Stimulated activated CD8-positive, alpha-beta memory T cell treated with anti-CD3 and anti-CD28 coated beads, Interleukin-15, amount 100 ng/mL, for 4 hours (primary cell): ENCODE results near the gene NFAT5.
"Not testable (repeated sequence)": the region's sequence is repeated elsewhere in the genome, so short reads cannot be mapped to it uniquely, and the experiment has no call there.

Experiments
- DNase-seq, 2 donors: peaks; one replicate each; pipeline ENCODE4 v3.0.0-alpha.2; 2020; ENCODE audit warnings: low read depth in 2 of 2

The NFAT5 gene

DNA sequence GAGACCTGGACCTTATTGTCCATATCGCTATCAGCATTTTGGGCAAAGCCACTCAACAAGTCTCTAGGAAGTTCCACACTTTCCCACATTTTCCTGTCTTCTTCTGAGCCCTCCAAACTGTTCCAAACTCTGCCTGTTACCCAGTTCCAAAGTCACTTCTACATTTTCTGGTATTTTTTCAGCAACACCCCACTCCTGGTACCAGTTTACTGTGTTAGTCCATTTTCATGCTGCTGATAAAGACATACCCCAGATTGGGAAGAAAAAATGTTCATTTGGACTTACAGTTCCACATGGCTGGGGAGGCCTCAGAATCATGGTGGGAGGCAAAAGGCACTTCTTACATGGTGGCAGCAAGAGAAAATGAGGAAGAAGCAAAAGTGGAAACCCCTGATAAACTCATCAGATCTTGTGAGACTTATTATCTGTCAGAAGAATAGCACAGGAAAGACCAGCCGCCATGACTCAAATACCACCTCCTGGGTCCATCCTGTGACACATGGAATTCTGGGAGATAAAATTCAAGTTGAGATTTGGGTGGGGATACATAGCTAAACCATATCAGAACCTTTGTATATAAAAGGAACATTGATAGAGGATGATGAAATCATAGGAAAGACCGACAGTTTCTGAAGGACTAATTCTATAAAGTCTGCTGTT is 71.6 kb downstream of the NFAT5 start:
- not testable (repeated sequence) for DNase-seq

DNA sequence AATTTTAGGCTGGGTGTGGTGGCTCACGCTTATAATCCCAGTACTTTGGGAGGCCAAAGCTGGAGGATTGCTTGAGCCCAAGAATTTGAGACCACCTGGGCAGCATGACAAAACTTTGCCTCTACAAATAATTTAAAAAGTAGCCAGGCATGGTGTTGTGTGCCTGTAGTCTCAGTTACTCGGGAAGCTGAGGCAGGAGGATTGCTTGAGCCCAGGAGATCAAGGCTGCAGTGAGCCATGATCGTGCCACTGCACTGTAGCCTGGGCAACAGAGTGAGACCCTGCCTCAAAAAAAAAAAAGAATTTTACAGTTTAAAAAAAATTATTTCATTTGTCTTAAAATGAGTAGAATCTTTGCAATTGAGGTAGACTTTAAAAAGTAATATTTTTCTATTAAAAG is 78.2 kb downstream of the NFAT5 start:
- not testable (repeated sequence) for DNase-seq

DNA sequence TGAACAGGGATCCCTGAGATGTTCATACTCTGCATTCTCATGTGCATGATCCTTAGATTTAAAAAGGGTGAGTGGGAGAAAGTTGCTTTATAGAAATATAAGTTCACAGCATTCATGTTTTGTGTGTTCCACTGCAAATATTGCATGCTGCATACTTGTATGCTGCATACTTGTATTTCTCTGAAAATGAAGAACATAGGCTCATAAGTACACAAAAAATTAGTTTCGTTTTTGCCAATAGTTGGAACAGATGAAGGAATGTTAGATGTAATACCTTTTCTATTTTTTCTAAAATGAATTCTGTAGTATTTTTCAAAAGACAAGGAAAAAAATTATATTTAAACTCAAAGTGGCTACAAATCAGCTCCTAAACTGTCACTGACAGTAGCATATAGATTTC is 79.0 kb downstream of the NFAT5 start:
- DNase-seq, result no peak

DNA sequence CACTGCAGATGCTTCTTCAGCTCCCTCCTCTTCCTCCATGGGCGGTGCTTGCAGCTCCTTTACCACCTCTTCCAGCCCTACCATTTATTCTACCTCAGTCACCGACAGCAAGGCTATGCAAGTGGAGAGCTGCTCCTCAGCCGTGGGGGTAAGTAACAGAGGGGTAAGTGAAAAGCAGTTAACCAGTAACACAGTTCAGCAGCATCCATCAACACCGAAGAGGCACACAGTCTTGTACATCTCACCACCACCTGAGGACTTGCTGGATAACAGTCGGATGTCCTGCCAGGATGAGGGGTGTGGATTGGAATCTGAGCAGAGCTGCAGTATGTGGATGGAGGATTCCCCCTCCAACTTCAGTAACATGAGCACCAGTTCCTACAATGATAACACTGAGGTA is 81.3 kb downstream of the NFAT5 start:
- DNase-seq, result no peak

DNA sequence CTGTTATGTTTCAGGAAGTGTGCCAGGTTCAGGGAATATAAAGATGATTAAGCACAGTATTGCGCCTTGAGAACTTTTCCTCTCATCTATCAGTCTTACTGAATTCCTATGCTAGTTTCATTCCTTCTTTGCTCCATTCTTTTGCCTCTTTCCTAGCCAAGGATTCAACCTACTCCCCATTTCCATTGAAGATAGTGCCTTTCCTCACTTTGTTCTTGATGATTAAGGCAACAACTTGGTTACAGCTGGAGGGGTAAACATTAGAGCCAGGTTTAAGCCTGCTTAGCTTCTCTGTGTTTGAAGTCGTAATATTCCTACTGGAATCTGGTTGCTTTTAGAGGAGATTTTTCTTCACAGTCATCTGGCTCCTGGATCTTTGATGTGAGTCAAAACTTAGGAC is 85.5 kb downstream of the NFAT5 start:
- DNase-seq, result no peak

DNA sequence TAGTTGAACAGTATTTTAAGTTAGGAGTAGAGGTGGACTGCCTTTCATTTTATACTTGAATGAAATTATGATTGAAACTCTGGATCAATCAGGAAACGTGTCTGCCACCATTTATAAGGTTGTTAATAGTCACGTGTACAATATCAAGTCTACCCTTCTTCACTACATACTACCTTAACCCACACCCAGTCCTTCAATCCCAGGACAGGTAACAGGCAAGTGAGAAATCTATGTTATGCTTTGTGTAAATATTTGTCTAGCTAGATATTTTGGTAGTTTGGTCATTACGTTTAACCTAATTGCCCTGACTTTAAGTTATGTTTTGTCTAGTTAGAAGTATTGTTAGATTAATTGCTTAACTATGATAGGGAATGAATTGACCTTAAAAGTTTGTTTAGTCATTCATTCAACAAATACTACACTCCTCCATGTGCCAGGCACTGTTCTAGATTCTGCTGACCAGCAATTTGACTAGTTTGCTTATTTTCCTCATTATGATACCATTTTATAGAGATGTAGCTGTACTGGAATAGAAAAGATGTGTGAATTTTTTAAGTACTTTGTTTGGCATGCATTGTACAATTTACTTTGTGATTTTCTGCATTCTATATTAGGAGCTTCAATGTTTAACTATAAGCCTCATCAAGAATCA is 88.6 kb downstream of the NFAT5 start:
- no peak for DNase-seq

DNA sequence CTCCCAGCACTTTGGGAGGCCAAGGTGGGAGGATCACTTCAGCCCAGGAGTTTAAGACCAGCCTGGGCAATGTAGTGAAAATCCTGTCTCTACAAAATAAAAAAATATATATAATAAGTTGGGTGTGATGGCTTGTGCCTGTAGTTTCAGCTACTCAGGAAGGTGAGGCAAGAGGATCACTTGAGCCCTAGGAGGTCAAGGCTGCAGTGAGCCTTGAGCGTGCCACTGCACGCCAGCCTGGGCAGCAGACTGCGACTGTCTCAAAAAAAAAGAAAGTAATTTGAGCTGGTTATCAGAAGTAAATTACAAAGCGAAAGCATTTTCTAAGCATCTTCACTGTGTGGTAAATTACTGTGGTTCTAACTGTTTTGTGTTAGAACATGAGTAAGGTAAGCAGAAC is 94.4 kb downstream of the NFAT5 start:
- no peak for DNase-seq

DNA sequence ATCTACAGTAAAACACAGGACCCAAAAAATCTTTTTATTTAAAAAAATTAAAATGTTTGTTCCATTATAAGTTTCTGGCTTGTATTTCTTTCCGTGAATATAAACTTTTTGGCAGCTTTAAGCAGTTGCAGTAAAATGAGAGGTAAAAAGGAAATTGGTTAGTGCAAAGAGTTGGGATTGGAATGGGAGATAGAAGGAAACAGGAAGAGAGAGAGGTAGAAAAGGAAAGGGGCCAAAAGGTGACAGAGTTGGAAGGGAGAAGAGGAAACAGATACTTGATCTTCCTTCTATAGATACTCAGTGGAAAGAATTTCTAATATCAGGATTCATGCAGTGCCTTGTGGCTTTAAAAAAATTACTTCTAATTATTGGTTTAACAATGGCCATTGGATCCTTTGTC is 97.1 kb downstream of the NFAT5 start:
- DNase-seq, result no peak

DNA sequence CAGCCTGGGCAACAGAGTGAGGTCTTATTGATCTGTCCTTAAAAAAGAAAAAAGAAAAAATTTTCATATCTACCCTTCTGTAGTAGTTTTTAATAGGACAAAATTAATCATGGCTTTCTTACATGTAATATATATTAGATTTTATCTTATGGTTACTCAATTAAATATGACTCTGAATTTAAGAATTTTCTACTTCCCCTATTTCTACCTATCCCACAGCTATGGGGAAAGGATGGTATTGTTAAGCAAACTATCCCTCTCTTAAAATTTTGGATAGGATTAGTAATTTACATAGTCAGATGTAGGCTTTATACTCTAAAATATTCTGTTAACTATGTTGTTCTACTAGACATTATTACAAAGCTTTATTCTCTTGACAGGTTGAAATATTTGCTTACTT is 98.1 kb downstream of the NFAT5 start:
- no peak for DNase-seq

DNA sequence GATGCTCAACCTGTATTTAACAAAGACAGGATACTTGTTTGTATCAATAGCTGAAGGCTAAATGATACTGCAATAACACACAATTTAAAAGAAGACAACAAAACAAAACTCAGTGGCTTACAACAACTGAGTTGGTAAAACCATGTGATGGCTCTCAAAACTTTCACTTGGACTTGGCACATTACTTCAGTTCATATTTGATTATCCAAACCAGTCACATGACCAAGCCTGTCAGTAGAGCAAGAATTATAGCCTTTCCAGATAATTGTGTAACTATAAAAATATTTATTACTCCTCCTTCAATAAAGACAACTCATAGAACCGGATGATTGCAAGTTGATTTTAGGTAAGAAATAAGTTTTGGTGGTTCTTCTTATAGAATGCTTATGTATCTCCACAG is 103.8 kb downstream of the NFAT5 start:
- no peak for DNase-seq

DNA sequence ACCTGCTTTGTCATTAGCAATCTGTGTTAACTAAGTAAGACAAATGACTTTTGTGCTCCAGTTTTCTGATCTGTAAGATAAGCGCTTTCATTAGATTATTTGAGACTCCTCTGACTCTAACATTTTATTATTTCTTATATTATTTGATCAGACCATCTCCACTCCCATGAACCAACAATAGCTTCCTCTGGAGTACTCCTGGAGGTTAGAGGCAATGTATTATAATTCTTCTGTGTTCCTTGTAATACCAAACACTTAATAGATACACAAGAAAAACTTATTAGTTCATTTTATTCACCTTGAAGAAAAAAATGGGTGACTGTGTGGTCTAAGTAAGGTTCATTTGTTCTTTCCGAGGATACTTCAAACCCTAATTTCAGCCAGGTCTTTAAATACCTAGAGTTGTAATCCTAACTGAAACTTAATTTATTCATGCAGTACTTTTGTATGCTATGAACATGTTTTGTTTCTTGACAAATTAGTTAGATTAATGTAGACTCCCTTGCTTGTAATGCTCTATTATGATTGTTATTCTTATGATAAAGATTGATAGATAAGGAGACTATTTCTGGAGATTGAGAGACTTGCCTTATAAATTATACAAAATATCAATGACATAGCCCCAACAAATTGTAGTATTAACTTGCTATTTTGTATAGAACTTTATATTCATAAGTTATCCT is 106.7 kb downstream of the NFAT5 start:
- no peak for DNase-seq

DNA sequence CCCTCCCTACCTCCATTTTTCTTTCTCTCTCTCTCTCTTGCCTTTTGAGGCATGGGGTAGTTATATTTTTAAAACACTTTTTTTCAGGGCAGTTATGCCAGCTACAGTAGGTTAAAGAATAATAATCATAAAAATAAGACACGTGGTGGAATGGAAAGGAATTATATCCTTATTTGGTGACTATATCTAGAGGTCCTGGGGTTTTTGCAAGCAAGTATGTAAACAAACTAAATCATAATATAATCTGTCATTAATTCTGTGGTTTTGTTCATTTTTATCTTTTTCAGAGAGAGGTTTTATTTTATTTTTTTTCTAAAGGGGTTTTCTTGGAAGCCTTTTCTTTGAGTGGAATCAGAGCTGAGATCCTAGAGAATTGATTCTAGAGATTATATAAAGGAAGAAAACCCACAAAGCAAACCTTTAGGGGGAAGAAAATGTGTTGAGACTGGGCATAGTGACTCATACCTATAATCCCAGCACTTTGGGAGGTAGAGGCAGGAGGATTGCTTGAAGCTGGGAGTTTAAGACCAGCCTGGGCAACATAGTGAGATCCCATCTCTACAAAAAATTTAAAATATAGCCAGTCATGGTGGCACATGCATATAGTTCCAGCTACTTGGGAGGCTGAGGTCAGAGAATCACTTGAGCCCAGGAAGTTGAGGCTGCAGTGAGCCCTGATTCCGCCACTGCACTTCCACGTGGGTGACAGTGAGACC is 107.4 kb downstream of the NFAT5 start:
- DNase-seq, result no peak

DNA sequence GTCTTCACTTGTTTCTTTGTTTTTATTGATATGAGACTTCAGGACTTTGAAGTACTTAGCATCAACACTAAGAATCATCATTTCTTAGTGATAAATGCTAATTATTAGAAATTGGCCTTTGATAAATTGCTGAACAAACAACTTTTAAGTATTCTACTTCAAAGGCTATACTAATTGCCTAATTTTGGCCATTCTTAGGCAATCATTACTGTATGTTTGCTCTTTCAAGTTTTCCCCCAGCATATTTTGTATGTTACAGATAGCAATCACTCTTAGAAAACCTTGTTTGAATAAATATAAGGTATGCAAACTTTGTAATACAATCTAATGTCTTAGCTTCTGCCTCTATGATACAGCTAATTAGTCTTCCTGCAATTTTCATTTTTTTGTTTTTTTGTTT is 114.6 kb downstream of the NFAT5 start:
- no peak for DNase-seq

DNA sequence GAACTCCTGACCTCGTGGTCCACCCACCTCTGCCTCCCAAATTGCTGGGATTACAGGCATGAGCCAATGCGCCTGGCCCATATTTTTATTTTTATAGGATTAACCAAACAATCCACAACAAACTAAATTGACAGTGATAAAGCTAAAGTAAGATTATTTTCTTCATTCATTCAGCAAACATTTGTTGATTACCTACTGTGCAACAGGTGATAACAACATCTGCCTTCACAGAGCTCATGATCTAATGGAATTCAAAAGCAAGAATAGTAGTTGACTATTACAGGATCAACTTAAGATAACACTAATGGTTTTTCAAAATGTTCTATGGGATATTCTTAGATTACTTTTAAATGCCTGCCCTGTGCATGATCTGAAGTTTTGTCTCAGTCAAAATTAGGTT is 122.8 kb downstream of the NFAT5 start:
- DNase-seq, result no peak

DNA sequence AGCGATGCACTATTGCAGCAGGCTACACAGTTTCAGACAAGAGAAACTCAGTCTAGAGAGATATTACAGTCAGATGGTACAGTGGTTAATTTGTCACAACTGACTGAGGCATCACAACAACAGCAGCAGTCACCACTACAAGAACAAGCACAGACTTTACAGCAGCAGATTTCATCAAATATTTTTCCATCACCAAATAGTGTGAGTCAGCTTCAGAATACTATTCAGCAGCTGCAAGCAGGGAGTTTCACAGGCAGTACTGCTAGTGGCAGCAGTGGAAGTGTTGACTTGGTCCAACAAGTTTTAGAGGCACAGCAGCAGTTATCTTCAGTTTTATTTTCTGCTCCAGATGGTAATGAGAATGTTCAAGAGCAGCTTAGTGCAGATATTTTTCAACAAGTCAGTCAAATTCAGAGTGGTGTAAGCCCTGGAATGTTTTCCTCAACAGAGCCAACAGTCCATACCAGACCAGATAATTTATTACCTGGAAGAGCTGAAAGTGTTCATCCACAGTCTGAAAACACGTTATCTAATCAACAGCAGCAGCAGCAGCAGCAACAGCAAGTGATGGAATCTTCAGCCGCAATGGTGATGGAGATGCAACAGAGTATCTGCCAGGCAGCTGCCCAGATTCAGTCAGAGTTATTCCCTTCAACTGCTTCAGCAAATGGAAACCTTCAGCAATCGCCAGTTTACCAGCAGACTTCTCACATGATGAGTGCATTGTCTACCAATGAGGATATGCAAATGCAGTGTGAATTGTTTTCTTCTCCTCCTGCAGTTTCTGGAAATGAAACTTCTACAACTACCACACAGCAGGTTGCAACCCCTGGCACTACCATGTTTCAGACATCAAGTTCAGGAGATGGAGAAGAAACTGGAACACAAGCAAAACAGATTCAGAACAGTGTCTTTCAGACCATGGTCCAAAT is 126.5 kb downstream of the NFAT5 start:
- DNase-seq, result no peak

DNA sequence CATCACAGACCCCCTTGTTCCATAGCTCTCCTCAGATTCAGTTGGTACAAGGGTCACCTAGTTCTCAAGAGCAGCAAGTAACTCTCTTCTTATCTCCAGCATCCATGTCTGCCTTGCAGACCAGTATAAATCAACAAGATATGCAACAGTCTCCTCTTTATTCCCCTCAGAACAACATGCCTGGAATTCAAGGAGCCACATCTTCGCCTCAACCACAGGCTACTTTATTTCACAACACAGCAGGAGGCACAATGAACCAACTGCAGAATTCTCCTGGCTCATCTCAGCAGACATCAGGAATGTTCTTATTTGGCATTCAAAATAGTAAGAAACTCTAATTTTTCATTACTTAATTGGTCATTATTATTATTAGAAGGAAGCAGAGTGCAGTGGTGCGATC is 128.2 kb downstream of the NFAT5 start:
- DNase-seq, result no peak

DNA sequence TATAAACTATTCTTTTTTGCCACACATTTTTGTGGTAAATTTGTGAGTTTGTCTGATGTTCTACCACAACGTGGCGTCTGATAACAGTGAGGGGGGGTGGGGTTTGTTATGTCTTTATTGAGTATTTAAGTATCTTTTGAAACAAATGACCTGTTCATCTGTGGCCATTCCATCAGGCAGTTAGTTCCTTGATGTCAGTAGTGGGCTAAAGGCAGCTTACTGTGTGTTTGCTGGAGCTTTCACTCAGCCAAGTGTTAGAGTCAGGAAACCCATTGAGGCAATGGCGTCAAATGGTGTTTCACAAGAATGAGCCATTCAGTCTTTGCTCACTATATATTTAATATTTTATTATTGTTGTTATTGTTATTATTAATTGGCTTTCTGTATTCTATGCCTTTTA is 132.6 kb downstream of the NFAT5 start:
- DNase-seq, result no peak

DNA sequence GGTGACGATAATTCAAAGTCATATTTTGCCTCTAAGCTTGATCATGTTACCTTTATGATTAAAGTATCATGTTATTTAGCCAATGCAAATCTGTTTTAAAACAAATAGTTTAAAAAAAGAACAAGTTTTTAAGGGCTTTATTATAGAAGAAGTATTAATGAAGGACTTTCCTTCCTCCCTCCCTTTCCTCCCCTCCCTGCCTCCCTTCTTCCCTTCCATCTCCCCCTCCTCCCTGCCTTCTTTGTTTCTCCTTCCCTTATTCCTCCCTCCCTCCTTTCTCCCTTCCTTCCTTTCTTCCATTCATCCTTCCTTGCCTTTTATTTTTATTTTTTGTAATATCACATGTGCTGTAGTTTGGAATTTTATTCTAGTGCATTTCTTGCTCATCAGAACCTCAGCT is 134.1 kb downstream of the NFAT5 start:
- no peak for DNase-seq

DNA sequence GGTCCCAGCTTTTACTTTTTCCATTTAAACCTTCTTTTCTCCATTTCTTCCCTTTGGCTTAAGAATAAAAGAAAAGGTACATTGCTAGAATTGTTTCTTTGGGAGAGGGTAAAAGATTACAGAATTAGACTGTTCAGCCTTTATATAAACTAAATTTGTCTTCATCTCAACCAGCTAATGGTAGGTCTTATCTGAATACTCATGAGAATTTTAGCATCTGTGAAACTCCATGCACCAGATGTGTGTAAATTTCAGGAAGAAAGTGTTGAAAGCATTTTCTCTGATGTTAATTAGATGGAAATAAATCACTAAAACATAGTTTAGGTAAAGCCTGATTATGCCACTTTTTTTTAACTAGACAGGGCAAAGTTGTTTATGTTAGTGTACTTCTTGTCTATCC is 135.7 kb downstream of the NFAT5 start:
- no peak for DNase-seq

DNA sequence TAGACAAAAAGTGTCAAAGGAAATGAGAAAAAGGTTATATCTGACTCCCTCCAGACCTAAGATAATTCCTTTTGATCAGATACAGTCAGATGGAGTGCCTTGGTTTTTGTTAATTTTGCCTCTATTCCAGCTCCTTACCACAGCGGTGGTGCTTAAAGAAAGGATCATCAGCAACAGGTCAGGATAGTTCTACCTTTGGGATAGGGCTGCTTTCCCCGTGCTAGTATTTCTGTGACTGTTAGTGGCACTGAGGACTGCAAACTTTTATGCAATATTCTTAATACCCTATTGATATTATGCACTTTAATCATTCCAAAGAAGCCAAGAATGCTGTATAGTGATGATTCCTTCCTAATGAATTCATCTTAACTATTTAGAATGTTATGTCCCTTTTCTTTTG is 136.1 kb downstream of the NFAT5 start:
- DNase-seq, result no peak

DNA sequence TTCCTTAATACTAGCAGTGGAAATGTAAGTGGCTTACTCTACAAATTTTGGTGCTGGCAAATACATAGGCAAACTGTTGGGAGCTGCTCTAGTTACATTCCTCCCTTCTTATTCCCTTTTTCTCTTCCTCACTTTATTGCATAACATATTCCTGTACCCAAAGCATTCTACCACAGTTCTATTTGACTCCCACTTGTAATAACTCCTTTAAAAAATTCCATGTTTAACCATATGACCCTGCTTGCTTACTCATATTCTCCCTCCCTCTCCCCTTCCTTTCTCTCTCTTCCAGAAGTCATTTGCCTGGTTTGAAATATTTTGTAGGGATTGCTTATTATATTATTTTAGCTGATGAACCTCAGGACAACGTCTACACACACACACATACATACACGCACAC is 137.9 kb downstream of the NFAT5 start:
- no peak for DNase-seq
